ENCODE measurements around the gene SYNE2.

The SYNE2 gene

DNA sequence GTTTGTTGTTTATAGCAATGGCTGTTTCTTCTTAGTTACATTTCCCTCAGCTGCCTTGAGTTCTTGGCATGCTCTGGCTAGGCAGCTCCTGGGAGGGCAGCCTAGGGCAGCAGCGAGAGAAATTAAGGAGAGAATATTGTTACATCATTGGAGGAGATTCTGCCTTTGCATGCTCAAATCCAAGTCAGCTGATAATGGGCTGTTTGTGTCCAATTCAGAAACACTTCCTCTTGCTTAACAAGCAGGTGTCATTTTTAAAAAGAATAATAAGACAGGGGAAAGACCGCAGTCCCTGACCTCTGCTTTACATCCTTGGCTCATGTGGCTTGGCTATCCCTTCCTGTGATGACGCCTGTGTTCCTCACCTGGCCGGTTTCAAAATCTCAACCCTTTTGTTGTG is 364.5 kb downstream of the SYNE2 start:
- DNase-seq (ENCODE audit: low spot score) = no peak

DNA sequence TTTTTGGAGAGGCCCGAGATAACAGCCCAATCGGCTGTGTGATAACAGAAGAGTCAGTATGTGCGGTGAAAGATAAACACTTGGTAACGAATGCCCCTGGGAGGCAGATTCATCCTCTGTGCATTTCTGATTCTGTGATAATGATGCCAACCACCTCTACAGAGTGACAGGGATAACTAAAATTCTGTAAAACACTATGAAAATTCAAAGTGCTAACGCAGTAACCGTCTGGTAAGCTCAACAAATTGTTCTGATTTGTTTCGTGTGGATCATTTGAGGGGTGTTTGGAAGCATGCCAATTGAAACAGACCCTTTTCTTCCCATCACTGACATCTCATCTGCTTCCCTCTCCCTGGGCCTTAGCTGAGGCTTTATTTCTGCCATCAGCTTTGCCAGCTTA is 365.0 kb downstream of the SYNE2 start:
- no peak for DNase-seq (ENCODE audit: low spot score)

DNA sequence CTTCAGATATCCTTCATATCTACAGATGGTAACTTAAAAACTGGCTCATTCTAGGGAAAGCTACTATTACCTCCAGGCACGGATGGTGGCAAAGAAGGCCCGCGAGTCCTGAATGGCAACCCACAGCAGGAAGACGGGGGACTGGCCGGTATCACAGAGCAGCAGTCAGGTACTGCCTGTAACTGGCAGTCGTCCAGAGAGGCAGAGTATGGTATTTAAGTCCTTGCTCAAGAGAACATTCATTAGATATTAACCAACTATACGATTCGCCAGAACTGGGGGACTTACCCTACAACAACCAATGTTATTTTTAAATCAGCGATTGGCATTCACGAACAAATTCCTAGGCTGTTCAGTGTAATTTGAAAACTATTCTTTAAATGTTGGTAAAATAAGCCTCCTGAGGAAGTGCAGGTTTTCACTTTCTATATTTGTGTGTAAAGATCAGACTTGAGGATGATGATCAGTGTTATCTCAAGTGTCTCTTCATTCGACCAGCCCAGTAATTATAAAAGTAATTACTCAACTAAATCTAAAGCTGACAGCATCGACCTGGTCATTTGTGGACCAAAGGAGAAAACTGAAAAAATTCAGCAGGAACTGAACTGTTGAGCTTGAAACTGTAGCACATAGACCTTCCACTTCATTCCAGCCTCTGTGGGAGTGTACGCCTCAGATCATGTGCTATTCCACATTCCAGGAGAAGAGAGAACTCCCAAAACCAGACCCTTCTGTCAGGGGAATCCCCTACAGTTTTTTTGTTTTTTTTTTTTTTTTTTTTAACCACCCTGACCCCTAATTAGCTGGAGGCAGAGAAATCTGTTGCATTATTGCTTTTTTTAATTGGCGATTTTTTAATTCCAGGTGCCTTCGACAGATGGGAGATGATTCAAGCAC is 365.8 kb downstream of the SYNE2 start:
- no peak for DNase-seq (ENCODE audit: low spot score)

DNA sequence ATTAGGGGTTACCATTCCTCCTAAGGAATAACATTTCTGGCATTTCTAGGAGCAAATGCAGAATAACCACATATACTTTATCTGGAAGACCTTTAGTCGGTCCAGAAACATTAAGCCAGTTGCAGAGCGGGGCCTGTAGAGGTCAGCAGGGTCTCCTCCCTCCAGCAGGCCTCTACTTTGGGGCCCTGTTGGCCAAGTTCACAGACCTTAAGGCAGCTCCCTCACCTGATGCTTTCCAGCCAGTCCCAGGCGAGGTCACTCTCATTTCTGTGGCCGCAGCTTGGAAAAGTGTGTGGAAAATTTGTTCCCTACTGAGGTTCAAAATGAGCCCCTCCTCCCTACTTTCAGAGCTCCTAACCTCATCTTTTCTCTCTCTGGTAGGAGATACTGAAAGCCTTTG is 367.3 kb downstream of the SYNE2 start:
- no peak for DNase-seq (ENCODE audit: low spot score)

DNA sequence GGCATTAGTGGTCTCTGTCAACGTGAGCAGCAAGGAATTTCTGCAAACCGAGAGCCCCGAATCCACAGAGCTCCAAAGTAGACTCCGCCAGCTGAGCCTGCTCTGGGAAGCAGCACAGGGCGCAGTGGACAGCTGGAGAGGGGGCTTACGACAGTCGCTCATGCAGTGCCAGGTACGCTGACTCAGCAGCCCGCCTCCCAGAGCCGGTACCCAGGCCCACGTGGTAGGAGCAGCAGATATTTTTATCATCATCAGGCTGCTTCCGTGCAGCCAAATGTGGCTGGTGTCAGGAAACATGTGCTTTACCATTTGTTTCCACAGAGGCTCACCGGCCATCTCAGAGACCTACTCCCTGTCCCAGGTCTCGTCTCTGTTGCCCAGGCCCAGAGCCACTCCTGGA is 367.7 kb downstream of the SYNE2 start:
- peak; percentile 68 for DNase-seq (ENCODE audit: low spot score)

DNA sequence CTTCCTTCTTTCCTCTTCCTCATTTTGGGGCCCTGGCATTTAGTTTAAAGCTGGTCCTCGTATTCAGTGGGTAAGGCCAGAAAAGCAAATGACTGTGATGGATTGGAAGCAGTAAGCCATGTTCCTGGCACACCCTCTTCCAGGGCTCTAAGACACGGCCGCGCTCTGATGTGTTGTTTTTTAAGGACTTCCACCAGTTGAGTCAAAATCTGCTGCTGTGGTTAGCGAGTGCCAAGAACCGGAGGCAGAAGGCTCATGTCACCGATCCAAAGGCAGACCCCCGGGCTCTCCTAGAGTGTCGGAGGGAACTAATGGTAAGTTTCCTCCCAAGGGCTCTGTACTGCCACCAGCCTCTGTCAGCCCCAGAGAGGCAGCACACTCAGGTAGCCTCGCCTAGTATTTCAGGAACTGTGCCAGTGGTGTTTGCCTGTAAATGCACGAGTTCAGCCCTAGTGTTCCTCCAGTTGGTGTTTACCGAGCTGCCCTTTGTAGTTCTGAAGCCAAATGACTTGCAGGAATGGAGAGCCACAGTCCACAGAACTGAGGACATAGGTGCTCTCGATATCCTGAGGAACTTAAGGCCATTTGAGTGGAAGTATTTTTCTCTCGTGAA is 368.7 kb downstream of the SYNE2 start:
- no peak for DNase-seq (ENCODE audit: low spot score)

DNA sequence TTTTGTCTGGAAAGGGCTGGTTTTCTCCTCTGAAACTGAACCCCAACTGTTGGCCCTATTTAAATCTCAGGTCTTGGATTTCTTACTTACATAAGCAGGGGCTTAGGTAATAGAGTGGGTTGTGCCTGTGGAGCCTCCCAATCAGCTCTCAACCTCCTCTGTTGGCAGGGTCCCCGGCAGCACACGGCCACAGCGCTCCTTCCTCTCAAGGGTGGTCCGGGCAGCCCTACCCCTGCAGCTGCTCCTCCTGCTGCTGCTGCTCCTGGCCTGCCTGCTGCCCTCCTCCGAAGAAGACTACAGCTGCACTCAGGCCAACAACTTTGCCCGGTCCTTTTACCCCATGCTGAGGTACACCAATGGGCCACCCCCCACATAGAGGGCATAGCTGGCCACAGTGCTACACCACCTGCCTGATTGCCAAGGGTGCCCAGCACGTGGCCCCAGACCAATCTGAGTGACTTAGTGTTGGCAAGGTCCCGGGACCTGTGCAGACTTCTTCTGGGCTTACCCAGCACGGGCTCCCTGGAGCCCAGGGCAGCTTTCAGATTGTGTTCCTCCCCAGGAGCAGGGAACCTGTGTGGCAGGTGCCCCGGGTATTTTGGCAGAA is 372.4 kb downstream of the SYNE2 start:
- no peak for DNase-seq (ENCODE audit: low spot score)

DNA sequence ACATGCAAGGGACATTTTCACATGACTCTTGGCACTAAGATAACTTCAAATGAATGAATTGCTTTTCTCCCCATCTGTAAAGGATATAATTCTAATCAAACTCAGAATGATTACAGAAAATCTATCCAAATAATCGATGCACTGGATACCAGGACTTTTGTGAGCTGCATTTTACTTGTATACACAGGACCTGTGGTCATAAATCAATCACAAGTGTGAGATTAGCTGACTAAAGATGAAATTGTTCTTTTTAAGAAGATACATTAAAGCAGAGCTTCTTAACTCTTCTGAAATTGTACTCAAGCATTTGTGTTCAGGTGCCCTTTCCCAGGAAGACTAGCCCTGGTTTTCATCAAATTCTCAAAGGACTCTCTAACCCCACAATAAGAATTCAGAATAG is 375.1 kb downstream of the SYNE2 start:
- no peak for DNase-seq (ENCODE audit: low spot score)

DNA sequence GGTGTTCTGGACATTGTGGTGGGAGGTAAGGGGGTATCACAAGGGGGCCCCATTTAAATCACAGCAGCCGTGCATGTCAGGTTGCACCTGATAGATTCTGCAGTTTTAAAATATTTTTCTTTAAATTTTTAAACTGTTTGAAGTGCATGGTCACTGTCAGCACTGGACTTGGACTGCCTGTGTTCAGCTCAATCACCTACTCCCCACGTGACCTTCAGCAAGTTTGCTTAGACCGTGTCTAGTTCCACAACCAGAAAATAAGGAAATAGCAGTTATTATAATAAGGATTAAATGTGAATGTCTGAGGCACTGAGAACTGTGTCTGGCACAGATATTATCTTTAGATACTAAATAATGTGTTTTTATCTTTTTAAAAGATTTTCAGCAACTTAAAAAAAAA is 376.7 kb downstream of the SYNE2 start:
- DNase-seq (ENCODE audit: low spot score) = no peak

DNA sequence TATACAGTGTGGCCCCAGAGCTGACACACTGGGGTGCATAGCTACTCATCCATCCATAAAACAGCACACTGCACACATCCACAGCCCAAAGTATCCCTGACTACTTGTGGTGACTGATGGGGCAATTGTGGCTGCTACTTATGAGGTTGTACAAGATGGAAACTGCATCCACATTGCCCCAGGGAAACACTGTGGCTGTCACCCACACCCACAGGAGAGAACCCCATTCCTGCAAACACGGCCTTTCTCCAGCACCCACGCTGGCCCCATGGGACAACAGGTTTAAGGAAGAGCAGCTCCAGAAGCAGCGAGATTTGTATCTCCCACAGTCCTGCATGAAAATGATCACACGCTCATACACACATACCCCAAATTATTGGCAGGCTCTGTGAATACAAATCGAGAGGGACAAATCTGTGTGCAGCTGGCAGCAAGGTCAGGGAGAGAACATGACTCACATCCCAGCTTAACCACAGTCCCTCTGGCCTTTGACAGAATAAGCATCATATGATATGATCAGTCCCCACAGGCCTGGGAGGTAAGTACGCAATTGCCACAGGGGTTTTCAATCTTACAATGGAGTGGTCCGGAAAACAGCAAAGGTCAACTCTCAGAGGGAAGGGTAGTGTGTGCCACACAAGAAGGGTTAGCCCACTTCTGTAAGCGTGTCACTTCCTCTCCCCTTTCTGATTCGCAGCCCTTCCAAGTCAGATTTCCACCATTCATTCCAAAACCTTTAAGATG is 379.5 kb downstream of the SYNE2 start:
- DNase-seq (ENCODE audit: low spot score) = no peak

DNA sequence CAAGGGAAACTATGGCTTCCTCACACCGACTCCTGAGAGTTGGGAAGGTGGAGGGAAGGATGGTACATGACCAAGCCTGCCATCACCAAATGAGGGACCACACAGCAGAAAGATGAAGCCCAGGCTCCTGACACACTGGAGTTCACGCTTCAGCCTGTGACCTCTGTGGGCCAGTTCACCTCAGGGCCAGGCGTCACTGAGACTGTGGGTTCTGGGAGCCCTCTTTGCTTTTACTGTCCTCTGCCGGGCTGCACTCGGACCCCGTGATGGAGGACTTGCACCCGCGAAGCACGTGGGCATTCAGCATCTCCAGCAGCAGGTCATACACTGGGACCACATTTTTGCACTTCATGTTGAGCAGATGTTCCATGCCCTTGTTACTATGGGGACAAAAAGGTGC is 380.1 kb downstream of the SYNE2 start:
- DNase-seq (ENCODE audit: low spot score) = no peak

DNA sequence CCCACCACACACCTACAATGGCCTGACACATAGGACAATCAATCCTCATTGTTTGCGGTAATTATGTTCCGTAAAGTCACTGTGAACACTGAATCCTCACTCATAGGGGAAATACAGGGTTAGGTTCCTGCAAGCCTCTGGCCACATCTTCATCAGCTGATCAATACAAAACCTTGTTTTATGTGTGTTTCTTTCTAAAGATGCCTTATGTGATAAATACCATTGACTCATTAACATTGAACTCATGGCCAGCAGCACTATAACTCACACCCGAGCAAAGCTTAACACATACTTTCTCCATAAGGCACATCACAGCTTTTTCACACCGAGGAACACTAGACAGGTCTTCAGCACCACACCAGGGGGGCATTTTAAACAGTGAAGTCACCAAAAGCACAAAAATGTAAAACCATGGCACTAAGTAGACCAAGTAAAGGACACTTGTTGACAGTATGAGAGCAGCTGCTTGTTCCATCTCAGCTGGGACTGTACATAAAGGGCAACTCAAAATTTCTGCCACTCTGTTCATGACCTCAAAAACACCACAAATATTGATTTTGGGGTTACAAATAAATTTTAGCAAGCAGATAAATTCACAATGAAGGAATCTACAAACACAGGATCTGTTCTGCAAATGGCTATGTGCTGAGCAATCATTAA is 380.9 kb downstream of the SYNE2 start:
- no peak for DNase-seq (ENCODE audit: low spot score)

DNA sequence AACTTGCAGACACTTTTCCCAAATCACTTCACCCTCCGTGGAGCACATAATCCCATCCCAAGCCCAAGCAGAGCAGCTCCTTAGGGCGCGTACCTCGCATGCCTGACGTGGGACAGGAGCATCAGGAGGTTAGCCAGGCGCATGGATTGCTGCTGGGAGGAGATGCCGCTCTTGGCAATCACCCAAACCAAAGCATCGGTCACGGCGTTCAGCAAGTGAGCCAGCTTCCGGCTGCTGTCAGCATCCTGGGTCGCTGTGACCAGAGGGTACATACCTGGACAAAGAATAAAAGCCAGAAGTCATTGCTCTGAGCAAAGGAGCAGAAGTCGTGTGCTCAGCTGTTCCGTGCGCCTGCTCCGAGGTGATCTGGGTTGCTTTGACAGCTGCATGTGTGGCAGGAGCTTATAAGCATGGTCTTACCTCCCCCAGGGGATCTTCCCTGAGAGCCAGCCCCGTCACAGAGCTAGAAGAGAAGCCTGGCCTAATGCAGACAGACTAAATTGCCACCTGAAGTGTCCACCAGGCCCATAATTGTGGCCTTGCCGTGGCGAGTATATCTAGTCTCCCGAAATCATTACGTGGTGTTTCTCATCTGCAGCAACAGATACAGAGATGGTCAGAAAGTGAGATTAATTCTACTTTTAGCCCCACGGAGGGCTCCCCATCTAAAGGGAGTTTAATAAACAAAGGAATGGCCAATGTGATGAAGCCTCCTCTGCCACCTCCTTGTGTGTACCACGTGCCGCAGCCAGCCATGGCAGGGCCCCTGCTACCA is 382.3 kb downstream of the SYNE2 start:
- no peak for DNase-seq (ENCODE audit: low spot score)

DNA sequence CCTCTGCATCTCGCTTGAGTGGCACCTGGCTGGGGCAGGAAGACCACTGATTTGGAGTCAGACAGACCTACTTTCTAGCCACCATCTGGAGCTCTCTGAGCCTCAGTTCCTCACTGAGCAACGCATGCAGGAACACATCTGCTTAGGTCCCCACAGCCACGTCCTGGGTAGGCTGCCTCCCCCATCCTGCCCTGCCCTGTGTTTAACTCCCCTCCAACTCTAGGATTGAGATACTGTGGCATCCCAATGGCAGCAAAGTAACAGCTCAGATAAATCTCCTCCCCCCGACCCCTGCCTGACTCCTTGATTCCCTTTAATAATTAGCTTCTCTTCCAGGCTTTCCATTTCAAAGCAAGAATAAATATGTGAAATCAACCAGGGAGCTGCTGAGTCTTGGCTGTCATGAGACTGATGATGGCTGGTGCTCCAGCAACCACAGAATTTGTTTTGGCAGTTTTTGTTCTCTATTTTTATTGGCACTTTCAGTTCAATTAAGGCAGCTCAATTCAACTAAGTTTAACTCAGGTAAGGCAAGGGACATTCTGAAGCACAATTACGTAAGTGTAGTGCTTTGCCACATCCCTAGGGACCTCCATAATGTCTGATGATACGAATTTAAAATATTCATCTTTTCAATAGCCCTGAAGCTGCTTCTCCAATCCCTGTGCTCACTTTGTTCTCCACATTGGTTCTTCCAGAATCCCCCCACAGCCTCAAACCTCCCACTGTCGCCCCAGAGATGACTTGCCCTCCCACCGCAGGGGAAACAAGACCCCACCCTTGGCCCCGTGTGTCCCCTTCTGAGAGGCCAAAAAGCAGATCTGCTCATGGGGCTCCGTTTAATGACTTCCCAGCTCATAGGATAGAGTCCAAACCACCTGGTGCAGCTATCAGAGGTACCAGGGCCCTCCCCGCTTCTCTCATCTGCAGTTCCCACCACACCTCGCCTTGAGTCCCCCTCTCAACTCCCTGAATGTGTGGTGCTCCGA is 383.1 kb downstream of the SYNE2 start:
- DNase-seq (ENCODE audit: low spot score) = no peak

DNA sequence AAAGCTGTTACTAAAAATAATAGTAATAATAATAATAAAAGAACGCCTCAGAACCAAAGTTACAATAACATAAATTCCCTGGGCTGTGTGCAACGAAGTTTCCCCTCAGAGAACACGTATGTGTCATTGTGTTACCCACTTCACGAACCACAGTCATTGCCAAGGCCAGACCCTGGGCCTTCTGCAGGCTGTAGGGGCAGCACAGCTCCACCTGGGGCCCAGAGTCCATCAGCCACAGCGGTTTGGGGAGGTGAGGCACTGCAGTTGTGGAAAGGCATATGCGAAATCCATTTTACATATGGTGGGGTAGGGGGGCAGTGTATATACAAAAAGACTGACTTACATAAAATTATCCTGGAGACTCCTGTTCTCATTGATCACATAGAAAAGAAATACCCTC is 385.2 kb downstream of the SYNE2 start:
- no peak for DNase-seq (ENCODE audit: low spot score)

DNA sequence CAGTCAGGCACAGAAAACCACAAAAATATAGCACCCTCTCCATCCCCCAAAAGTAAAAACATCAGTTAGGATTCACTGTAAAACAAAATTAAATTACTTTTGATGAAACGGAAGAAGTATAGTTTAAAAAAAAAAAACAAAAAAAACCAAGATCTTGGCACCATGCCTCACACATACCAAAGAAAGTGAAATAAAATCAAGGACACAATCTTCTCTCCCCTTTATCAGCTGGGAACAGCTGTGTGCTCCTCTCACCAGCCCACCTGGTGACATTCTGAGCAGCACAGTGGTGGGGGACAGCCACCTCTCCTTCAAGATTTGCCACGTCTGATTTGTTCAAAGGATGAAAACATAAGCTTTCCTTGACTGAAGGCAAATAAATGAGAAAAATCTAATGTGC is 385.8 kb downstream of the SYNE2 start:
- DNase-seq (ENCODE audit: low spot score) = no peak

DNA sequence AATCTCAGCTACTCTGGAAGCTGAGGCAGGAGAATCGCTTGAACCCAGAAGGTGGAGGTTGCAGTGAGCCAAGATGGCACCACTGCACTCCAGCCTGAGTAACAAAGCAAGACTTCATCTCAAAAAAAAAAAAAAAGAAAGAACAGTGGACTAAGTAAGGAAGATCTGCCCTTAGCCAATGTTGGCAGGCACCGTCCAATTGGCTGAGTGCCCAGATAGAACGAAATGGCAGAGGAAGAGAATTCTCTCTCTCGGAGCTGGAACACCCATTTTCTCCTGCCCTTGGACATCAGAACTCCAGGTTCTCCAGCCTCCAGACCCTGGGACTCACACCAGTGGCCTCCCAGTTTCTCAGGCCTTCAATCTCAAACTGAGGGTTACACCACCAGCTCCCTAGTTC is 391.5 kb downstream of the SYNE2 start:
- no peak for DNase-seq (ENCODE audit: low spot score)

DNA sequence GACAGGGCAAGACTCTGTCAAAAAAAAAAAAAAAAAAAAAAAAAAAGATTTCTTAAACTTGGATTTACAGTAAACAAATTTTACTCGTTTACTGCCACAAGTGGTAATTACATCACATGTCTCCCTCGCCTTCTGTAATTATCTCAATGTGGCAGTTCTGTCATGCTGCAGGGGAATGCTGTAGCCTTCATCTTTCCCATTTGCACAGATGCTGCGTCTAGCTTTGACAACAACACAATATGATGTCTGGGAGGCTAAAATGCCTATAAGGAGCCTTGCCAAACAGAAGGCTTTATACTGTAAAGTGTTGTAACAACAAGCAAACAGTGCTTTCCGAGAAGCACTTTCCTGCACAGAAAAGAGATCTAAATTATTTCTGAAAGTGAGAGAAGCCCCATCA is 392.7 kb downstream of the SYNE2 start:
- DNase-seq (ENCODE audit: low spot score) = peak; percentile 52

DNA sequence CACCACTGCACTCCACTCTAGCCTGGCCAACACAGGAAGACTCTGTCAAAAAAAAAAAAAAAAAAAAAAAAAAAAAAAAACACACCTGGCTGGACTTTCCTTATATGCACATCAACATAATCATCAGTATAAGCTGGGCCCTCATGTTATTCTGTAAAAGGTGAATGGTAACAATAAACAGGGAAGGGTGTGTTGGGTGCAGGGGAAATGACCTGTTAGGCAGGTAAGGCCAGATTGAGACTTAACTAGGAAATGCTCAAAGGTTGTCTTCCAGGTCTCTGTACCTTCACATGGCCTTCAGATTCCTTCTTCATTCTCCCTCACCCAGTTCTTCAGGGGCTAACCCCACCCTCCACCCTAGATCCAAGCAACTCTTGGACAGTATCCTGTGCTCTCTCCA is 393.9 kb downstream of the SYNE2 start:
- DNase-seq (ENCODE audit: low spot score) = no peak

DNA sequence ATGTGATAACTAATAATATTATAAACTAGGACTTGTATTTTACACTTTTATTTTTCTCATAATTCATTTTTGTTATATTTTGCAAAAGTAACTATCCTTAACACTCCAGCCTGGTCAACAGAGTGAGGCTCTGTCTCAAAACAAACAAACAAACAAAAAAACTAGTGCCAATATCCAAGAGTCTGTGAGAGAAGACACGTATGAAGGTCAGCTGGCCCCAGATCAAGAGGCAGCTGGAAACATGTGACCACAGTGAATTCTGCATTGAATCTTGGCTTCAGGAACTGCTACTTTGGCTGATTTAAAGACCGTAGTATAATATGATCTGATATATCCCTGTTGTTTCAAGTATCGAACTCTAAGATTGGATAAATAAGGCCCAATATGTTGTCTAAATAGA is 394.4 kb downstream of the SYNE2 start:
- no peak for DNase-seq (ENCODE audit: low spot score)

Data from Ammon's horn (tissue), 1 donor.